Measurements from ENCODE around the gene GALNT14.

DNA sequence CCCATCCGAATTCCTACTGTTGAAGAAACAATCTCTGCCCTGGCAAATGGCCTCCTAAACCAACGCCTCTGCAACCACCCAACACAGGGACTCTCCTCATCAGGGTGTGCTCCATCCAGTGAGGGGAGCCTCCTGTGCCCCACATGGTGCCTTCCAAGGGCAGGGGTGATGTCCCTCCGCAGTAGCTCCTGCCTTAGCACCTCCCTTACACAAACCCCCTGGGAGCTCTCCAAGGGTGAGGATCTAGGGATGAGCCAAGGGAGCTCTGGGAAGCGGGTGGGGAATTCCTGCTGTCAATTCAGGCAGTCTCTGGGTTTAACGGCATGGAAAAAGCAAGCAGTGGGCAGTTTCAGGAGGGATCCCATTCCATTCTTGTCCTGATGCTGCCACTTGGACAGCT lies 3.8 kb downstream of the GALNT14 start:
- TF ChIP-seq, protein P1, sequence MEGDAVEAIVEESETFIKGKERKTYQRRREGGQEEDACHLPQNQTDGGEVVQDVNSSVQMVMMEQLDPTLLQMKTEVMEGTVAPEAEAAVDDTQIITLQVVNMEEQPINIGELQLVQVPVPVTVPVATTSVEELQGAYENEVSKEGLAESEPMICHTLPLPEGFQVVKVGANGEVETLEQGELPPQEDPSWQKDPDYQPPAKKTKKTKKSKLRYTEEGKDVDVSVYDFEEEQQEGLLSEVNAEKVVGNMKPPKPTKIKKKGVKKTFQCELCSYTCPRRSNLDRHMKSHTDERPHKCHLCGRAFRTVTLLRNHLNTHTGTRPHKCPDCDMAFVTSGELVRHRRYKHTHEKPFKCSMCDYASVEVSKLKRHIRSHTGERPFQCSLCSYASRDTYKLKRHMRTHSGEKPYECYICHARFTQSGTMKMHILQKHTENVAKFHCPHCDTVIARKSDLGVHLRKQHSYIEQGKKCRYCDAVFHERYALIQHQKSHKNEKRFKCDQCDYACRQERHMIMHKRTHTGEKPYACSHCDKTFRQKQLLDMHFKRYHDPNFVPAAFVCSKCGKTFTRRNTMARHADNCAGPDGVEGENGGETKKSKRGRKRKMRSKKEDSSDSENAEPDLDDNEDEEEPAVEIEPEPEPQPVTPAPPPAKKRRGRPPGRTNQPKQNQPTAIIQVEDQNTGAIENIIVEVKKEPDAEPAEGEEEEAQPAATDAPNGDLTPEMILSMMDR (conservative IDR thresholded peaks at IDR 0.05 in 1 of 2, IDR thresholded peaks at IDR 0.05 in 1 of 2; ENCODE audit: low read depth in 1 of 2, low read length in 2 of 2): no peak
- TF ChIP-seq EZH2 (IDR thresholded peaks at IDR 0.05; ENCODE audit: low read length, missing control alignments): no peak

Data from fibroblast of lung (primary cell).